ENCODE measurements around the gene HRC. TPM values are rescaled to one million over a fixed set of nuclear protein-coding genes. Genes with fewer than 3 reads are reported as not detected.

Gene HRC
- total RNA-seq, 4 donors from 2014 or later, result 0.47 to 1.0 (median 0.53) TPM; not detected in 1

GRCh38 chr19:49140951-49141350 is 14.2 kb downstream of the HRC start:
- TF ChIP-seq POLR2A (IDR thresholded peaks at IDR 0.05) (no peak), EP300 (IDR thresholded peaks at IDR 0.05) (no peak)
- WGBS, result 85% methylated on average over 5 of the region's 7 CpGs
- DNase-seq (ENCODE audit: low spot score in 2 of 2), result no peak

GRCh38 chr19:49136771-49137171 is 18.4 kb downstream of the HRC start:
- Histone ChIP-seq H3K36me3 (no peaks in the 10 kb centered on the region), H3K4me1 (peaks cover 27% of the 10 kb centered on the region), H3K27ac (no peak overlapping the region), H3K4me3 (no peak overlapping the region), H3K27me3 (no peaks in the 10 kb centered on the region), H3K9me3 (no peaks in the 10 kb centered on the region)
- 88% methylated on average over 10 of the region's 10 CpGs for WGBS
- TF ChIP-seq EP300 (IDR thresholded peaks at IDR 0.05), result no peak
- no peak for TF ChIP-seq POLR2AphosphoS5 (IDR thresholded peaks at IDR 0.05)
- TF ChIP-seq, protein P1, sequence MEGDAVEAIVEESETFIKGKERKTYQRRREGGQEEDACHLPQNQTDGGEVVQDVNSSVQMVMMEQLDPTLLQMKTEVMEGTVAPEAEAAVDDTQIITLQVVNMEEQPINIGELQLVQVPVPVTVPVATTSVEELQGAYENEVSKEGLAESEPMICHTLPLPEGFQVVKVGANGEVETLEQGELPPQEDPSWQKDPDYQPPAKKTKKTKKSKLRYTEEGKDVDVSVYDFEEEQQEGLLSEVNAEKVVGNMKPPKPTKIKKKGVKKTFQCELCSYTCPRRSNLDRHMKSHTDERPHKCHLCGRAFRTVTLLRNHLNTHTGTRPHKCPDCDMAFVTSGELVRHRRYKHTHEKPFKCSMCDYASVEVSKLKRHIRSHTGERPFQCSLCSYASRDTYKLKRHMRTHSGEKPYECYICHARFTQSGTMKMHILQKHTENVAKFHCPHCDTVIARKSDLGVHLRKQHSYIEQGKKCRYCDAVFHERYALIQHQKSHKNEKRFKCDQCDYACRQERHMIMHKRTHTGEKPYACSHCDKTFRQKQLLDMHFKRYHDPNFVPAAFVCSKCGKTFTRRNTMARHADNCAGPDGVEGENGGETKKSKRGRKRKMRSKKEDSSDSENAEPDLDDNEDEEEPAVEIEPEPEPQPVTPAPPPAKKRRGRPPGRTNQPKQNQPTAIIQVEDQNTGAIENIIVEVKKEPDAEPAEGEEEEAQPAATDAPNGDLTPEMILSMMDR (IDR thresholded peaks at IDR 0.05), result no peak
- no peak for TF ChIP-seq POLR2A (IDR thresholded peaks at IDR 0.05)
- DNase-seq (ENCODE audit: low spot score in 2 of 2), result no peak

More at GRCh38 chr19:49140951-49141350, 14.2 kb downstream of the HRC start:
- Histone ChIP-seq H3K9me3 (no peaks in the 10 kb centered on the region), H3K27me3 (no peaks in the 10 kb centered on the region), H3K27ac (no peak overlapping the region), H3K4me3 (no peak overlapping the region), H3K4me1 (peaks cover 25% of the 10 kb centered on the region), H3K36me3 (no peaks in the 10 kb centered on the region)

GRCh38 chr19:49135686-49136085 is 19.5 kb downstream of the HRC start:
- DNase-seq (ENCODE audit: low spot score in 2 of 2), result no peak
- Histone ChIP-seq H3K36me3 (no peaks in the 10 kb centered on the region), H3K4me3 (no peak overlapping the region), H3K9me3 (no peaks in the 10 kb centered on the region), H3K27me3 (no peaks in the 10 kb centered on the region), H3K27ac (no peak overlapping the region), H3K4me1 (peaks cover 27% of the 10 kb centered on the region)
- TF ChIP-seq EP300 (IDR thresholded peaks at IDR 0.05), result no peak
- TF ChIP-seq POLR2A (IDR thresholded peaks at IDR 0.05), result no peak
- TF ChIP-seq, protein P1 (IDR thresholded peaks at IDR 0.05), result no peak
- TF ChIP-seq POLR2AphosphoS5 (IDR thresholded peaks at IDR 0.05), result no peak
- 81% methylated on average over 3 of the region's 5 CpGs for WGBS

- Histone ChIP-seq H3K27ac (no peak overlapping the region), H3K9me3 (no peaks in the 10 kb centered on the region), H3K27me3 (no peaks in the 10 kb centered on the region), H3K36me3 (no peaks in the 10 kb centered on the region), H3K4me1 (peaks cover 31% of the 10 kb centered on the region), H3K4me3 (peak overlapping the region; percentile 33)
- no peak for DNase-seq (ENCODE audit: low spot score in 2 of 2)
- no peak for TF ChIP-seq EP300 (IDR thresholded peaks at IDR 0.05)
- no peak for TF ChIP-seq POLR2AphosphoS5 (IDR thresholded peaks at IDR 0.05)
- TF ChIP-seq, protein P1 (IDR thresholded peaks at IDR 0.05), result no peak
- no peak for TF ChIP-seq POLR2A (IDR thresholded peaks at IDR 0.05)
- 54% methylated on average over 42 of the region's 42 CpGs for WGBS
These were observed 21.4 kb downstream of the HRC start for GRCh38 chr19:49133621-49134454.

DNA sequence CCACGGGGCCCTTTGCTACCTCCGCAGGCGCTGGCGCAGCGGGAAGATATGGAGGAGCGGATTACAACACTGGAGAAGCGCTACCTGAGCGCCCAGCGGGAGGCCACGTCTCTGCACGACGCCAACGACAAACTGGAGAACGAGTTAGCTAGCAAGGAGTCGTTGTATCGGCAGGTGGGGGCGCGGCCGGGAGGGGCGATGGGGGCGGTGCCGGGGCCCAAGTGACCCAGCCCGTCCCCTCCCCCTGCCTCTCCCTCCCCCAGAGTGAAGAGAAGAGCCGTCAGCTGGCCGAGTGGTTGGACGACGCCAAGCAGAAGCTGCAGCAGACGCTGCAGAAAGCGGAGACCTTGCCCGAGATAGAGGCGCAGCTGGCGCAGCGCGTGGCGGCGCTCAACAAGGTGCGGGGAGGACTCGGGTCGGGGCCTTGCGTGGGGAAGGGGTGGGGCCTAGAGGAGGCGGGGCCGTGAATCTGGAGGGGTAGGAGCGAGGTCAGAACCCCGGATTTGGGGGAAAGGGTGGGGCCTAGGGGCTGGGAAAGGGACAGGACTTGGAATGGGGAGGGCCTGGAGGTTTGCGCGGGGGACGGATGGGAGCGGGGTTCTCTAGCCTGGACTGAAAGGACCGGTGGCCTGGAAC is 22.1 kb downstream of the HRC start:
- TF ChIP-seq, protein P1 (IDR thresholded peaks at IDR 0.05), result no peak
- Histone ChIP-seq H3K9me3 (no peaks in the 10 kb centered on the region), H3K4me3 (peak overlapping the region; percentile 33), H3K27me3 (no peaks in the 10 kb centered on the region), H3K36me3 (no peaks in the 10 kb centered on the region), H3K27ac (no peak overlapping the region), H3K4me1 (peaks cover 37% of the 10 kb centered on the region)
- no peak for DNase-seq (ENCODE audit: low spot score in 2 of 2)
- 50% methylated on average over 46 of the region's 49 CpGs for WGBS

Measured in suprapubic skin (tissue), 4 donors.